Cardiac fibroblast (primary cell): ENCODE data around the gene LAMA2.

ENCODE experiments used
- DNase-seq, 2 donors: peaks; one replicate each; pipeline versions ENCODE4 v3.0.0 to v3.0.0-alpha.2; 2010; ENCODE audit warnings: low read depth in 2 of 2
- H3K4me3 ChIP-seq, 2 donors: replicated peaks in 1 of 2; 1 replicate in 1 of 2; 2 replicates in 1 of 2; pipeline ENCODE4 v1.5.1; 2011; ENCODE audit warnings: low read depth in 2 of 2, low read length in 2 of 2, mild to moderate bottlenecking in 2 of 2, moderate library complexity in 1 of 2
- TF ChIP-seq, protein P1 (sequence below): IDR thresholded peaks from one replicate; pipeline ENCODE4 v1.5.1; 2011; ENCODE audit warnings: low read depth, mild to moderate bottlenecking, low read length, inconsistent platforms

Gene LAMA2

DNA sequence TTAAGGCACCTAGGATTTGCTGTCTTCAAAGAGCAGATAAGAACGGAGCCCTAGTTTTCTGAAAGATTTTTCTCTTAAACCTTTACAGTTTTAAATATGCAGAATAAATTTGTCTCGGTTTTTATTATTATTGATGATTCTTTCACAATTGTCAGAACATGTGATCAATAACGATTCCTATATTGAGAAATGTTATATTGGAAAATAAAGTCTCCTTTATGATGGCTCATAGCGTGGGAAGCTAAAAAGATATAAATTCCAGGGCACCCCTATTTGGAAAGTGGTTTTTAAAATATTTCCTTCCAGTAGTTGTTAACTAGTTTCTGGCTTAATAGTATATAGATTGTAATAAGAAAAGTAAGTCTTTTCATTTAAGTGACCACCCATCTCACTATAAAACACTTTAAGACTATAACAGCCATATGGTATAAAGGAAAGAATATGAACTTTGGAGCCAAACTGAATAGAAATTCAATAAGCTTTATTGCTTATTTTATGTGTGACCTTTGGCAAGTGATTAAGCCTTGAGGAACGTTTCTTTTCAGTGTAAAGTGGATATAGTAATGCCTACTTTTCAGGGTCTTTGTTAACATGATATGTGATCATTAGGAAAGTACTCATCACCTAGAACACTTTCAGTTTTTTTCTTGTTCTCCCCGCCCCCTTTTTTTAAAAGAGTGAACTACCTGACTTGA, 369.6 kb downstream of the LAMA2 start:
- DNase-seq, result no peak
- TF ChIP-seq, protein P1, sequence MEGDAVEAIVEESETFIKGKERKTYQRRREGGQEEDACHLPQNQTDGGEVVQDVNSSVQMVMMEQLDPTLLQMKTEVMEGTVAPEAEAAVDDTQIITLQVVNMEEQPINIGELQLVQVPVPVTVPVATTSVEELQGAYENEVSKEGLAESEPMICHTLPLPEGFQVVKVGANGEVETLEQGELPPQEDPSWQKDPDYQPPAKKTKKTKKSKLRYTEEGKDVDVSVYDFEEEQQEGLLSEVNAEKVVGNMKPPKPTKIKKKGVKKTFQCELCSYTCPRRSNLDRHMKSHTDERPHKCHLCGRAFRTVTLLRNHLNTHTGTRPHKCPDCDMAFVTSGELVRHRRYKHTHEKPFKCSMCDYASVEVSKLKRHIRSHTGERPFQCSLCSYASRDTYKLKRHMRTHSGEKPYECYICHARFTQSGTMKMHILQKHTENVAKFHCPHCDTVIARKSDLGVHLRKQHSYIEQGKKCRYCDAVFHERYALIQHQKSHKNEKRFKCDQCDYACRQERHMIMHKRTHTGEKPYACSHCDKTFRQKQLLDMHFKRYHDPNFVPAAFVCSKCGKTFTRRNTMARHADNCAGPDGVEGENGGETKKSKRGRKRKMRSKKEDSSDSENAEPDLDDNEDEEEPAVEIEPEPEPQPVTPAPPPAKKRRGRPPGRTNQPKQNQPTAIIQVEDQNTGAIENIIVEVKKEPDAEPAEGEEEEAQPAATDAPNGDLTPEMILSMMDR, result no peak
- no peak overlapping the region for H3K4me3 ChIP-seq

DNA sequence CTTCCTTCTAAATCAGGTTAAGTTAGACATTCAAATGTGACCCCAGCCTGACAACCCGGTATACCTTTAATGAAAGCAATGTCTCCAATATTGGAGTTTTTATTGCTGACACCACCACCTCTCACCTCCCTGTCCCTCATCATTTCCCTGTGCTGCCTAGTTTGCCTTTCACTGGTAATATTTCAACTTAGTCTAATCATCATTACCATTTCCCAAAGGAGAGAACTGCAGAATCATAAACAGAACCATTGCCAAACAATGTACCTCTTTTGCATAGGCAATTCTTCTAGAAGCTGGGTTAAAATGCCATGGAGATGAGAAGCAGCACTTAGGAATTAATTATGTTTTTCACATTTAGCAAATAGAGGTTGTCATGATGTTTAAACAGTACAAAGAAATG, 370.3 kb downstream of the LAMA2 start:
- TF ChIP-seq, protein P1, result no peak
- no peak overlapping the region for H3K4me3 ChIP-seq
- no peak for DNase-seq

DNA sequence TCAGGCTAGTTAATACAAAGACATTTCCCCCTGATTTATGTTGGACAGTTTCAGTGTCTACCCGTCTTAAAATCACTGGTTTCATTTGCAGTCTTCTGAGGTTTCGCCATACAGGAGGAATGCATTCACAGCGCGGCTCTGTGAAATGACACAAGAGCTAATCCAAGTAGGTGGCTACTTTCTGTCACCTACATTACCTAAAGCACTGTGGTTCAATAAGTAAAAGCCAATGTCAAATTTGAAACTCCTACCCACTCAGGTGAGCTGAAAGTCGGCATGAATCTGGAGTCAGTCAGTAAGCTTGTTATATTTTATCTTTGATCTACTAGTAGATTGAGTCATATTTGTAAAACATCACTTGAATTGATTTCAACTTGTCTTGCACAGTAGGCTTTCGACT, 370.8 kb downstream of the LAMA2 start:
- no peak for DNase-seq
- H3K4me3 ChIP-seq, result no peak overlapping the region
- TF ChIP-seq, protein P1, result no peak

DNA sequence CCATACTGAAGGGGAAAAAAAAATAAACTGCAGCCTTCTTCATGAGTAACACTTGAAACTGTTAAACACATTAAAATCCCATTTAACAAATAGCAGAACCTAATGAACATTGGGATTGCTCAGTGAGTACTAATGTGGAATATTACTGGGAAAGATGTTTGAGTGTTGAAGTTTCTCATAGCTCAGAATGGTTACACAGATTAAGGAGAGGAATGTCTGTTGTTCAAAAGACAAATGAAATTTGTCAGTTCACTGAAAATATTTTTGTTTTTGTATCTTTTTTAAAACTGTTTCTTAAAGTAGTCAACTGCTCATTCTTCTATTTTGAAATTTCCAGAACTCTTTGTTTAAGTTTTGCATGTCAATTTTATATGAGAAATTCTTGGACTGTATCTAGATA, 374.3 kb downstream of the LAMA2 start:
- TF ChIP-seq, protein P1, result no peak
- no peak for DNase-seq
- no peak overlapping the region for H3K4me3 ChIP-seq

DNA sequence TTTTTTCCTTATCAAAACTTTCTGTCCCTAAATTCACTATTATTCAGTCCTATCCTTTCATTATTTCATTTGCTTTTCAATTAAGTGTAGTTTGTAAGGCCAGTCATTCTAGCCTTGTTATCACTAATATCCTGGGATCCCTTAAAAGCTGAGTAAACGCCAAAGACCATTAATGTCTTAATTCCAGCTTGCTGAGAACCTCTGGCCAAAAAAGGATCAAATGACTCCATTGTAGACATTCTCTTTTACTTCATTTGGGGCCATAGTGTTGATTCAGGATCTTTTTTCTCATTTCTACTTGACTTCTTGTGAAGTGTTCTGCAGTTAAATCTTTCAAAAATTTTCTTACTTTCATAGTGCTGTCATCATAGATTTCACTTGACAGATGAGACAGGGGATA, 379.7 kb downstream of the LAMA2 start:
- DNase-seq, result peak in 1 of 2 donors; percentile 15
- no peak overlapping the region for H3K4me3 ChIP-seq
- TF ChIP-seq, protein P1, result no peak

DNA sequence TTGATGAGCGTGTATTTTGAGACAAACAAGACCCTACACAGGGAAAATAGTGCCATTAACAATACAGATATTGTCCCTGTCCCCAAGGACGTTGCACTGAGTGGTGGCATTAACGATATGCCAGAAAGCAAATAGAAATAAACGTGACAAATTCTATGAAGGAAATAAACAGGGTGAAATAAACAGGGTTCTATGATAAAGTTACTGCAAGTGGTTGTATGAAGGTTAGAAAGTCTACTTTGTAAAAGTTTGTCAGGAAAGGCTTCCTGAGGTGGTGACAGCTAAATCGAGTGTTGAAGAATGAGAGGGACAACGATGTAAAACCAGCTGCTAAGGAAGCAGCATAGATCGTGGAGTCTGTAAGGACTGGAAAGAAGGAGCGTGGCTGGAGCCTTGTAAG, 380.2 kb downstream of the LAMA2 start:
- DNase-seq, result no peak
- H3K4me3 ChIP-seq, result no peak overlapping the region
- TF ChIP-seq, protein P1, result no peak

DNA sequence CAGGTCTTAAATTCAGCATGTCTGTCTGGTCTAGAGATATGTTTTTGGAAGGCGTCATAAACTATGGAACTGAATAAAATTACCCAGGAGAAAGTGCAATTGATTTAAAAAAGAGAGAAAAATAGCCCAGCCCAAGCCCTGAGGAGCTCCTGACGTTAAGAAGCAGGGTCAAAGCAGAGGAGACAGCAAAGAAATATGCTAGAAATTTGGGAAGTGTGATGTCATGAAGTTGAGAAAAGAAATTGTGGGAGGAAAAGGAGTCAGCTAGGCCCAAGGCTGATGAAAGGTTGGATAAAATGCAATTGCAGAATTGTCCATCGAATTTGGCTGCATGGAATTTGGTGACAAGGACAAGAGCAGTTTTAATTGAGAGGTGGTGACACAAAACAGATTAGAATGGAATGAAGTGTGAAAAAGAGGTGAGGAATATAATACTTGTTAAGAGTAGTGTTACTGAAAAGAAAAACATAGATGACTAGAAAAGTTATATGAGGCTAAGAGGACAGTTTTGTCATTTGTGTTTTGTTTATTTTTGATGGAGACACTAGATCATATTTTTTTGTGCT, 381.6 kb downstream of the LAMA2 start:
- TF ChIP-seq, protein P1, result no peak
- no peak overlapping the region for H3K4me3 ChIP-seq
- DNase-seq, result peak; percentile 41
